M059J (cell line): ENCODE results near the gene ZDBF2. TPM values are rescaled to one million over a fixed set of nuclear protein-coding genes. Genes with fewer than 3 reads are reported as not detected.
"Not testable (repeated sequence)": the region's sequence is repeated elsewhere in the genome, so short reads cannot be mapped to it uniquely, and the experiment has no call there.

ENCODE experiments used
- DNase-seq: peaks from one replicate; pipeline ENCODE4 v3.0.0-alpha.2; 2012; ENCODE audit warnings: low read depth
- total RNA-seq: library from RNA; depleted of rRNA; stranded (reverse); fragments of >200 nt; shearing (Covaris generic); gene quantifications from 2 replicates; pipeline ENCODE4 v1.2.3, GENCODE V29; 2014

The ZDBF2 gene
- total RNA-seq, 1 experiment from 2014 or later: 9.1 TPM

DNA sequence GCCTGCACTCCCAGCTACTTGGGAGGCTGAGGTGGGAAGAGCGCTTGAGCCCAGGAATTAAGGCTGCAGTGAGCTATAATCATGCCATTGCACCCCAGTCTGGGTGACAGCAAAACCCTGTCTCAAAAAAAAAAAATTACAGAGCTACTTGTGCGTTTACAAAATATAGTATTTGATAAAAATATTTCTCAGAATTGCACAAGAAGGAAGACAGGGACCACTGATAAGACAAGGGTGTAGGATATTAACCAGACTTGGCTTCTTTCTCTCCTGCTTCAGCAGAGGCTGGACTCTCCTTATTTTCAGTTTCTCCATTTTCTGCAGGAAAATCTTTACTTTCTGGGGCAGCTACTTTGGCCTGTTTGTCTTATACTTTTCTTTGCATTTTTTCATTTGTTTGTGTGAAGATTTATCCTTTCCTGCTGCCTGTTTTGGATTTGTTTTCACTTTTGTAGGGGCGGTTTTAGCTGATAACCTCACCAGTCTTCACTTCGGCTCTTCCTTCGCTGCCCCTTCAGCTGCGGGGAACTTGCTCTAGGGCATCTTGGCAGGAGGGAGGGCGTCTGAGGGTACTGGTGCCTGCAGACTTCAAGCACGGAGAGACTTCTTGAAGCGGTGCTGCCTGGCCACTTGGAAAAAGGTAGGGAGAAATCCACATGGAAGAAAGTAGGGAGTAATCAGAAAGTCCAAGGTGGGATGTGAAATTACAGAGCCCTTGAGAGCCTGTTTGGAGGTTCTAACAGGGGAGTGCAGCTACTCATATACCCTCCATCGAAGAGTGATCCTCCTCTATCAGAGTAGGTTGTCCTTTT lies 14.9 kb upstream of the ZDBF2 start:
- peak; percentile 8 for DNase-seq

DNA sequence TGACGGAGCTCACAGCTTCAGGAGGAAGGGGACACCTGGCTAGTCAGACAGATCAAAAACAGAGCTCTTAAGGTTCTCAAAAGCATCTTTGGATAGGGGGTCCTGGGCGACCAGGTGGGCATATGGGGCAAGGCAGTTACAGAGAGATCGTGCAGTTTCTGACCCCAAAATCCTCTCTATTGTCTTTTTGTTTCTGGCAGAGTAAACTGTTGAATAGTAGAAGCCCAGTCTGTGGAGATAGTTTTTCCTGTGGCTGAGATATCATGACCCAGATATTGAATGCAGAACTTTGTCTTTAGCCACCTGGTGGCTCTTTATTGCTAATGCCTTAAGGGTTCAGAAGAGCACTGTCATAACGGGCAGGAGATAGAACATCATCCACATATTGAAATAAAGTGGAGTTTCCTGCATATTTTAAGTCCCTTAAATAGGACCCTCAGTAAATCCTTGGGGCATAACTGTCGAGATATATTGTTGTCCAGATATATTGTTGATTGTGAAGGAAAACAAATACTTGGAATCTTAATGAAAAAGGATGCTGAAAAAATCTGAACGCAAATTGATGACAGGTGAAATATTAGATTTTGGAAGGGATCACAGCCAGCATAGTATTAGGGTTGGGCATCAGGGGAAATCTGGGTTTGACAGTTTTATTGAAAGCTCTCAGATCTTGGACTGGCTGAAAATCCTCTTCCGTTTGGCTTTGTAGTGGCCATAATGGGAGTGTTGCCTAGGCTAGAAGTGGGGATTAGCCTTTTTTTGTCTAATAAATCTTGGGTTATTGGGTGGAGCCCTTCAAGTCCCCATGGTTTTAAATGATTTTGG lies 14.1 kb upstream of the ZDBF2 start:
- peak; percentile 59 for DNase-seq

DNA sequence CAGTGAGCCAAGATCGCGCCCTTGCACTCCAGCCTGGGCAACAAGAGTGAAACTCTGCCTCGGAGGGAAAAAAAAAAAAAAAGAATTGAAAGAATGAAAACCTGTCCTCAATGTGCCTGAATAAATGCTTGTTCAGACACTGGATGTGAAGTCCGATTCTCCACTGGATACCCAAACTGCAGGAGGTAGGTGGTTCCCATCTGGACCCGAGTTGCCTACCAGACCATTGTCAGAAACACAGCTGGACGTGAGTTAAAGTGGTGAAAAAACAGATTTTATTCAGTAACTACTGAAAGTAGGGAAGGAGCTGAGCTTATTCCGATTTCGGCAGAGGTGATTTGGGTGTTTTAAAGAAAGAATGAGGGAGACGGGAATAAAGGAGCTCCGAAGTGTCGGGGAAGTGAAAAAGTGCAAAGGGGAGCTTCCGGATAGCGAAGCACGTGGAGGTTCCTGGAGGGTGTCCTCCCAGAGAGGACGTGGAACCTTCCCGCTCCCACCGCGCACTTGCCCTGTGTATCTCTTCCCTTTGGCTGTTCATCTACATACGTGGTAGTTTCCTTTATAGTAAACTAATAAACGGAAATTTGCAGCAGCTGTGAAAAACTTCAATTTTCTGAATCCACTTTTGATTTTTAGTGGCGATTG lies 10.4 kb upstream of the ZDBF2 start:
- no peak for DNase-seq

DNA sequence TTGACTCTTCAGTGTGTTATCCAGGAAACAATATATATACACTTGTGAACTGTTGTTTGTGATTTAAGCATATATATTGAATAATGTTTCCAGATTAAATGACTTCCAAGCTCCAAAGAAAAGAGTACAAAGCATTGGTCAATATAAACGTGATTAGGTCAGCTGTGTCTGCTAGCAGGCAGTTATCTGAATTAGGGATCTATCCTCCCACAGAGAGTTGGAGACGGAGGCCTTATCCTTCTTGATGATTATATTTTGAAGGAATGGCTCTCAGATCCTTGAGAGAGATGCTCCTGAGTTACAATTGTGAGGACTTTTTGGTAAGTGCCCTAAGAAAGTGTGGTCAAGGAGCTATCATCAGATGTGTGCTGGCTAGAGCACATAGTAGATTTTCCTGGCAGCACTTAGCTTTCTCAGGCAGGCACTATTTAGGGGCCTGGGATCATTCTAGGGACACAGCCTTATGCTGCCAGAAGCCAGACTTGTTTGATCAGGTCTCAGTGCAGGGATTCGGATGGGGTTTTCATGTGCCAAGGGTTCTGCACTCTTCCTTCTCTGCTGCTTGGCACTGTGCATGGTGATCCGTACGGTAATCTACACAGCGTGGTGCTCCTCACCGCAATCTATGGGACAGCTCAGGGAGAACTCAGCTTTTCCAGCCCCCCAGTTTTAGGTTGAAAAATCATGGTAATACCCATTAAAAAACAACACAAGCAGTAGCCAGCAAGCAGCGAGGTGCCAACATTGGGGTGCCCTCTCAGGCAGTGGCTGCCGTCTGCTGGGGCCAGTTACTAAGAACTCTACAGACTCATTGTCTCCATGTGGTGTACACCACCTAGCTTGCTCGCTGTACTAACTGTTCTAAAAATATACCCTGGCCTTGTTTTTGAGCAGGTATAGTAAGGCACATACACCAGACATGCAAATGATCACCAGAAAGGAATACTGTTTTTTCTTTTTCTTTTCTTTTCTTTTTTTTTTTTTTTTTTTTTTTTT lies 8.0 kb upstream of the ZDBF2 start:
- DNase-seq: no peak

DNA sequence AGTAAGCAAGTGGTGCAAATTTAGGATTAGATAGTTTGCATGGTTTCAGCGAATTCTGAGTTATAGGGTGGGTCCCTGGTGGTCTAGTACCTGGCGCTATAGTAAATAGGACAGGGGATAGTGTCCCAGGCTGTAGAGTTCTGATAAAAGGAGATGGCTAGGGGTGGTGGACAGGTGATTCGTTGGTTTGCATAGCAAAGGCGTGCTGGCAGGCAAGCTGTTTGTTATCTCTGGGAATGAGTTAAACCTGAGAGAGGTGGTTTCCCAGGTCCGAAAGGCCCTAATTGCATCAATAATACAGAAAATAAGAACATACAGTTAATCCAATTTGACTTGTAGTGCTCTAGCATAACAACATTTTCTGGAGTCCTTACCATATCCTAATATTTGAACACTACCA lies 6.9 kb upstream of the ZDBF2 start:
- DNase-seq: no peak

DNA sequence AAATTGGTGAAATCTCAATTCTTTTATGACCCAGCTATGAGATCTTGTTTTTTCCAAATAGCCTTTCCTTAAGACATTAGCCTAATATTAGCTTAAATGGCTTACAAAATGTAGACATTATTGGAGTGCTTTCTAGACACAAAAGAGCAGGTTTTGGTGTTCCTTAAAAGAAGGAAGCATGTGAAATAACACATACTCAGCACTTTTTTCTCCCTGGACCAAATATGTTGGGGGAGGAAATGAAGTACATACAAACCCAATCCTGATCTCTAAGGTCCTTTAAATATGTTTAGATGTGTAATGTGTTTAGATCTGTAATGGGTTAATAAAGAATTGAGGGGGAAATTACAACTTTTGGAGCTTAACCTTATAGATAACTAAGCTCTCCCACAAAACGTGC lies 3.4 kb upstream of the ZDBF2 start:
- no peak for DNase-seq

DNA sequence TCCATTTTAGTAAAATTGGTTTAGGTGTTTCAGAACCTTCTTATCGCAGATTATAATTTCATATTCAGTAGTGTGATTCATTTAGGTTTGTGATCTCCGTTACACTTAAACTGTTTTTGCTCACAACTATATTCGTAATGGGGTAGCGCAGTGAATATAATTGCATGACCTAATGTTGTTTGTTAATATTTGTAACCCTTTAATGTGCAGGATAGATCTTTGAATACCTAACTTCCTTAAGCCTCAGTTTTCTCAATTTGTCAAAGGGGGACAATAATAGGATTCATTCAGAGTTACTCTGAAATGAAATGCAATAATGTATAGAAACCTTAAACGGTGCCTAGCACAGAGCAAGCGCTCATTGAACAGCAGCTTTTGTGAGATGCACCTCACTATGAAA lies 558 bp upstream of the ZDBF2 start:
- DNase-seq: no peak

DNA sequence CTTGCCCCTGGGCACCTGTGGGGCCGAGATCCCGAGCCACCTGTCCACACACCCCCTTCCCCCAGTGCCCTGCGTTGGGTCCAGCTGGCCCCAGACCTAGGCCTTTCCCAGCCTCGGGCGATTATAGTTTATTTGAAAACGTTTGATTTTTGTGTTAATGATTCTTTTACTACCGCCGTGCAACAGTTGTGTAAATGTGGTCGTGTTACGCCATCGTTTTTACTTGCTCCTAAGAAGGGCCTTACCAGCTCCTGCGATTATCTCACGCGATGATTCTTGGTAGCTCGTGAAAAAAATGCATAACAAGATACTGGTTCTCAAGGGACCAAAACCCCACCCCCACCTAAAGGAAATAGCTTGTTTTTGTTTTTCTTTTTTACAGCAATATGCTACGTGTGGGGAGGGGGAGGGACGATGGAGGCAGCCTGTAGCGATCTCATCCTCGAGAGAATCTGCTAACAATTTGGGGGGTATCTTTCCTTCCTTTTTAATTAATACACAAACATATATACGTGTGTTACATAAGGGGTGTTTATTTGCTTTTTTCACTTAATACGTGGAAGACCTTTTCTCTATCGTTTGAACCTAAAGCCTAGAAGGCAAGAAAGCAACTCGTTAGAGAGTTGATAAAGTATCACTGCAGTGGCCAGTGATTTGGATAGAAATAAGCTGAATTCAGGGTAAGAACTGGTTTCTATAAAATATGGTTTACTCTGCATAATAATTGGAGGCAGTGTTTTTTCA lies 1.0 kb downstream of the ZDBF2 start:
- peak; percentile 75 for DNase-seq

DNA sequence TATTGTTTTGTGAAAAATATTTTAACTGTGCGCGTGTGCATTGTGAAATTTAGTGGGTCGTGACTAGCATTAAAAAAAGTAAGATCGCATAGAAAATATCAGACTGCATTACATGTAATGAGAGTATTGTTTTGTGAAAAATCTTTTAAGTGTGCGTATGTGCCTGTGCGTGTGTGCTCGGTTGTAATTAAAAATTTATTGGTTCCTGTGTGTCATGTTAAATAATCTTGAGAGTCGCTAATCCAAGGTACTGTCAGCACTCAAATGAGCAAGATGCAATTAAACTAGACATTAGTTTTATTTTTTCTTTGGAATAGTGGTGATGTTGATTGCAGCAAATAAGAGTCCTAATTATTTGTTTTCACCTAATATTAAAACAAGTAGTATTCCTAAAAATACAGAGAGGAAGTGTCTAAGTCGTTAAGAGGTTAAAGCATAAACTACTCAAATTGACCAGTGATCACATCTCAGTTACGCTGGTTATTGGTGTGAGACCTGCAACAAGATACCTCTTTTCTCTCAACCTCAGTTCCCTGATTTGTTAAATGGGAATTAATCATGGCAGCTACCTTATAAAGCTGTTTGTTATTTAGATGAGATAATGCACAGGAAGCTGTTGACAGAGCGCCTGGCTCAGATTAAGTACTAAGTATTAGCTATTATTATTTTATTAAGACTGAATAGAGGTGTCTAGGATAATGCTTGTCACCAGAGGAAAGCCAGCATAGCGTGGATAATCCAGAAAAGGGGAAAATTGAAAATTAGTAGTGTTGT lies 1.9 kb downstream of the ZDBF2 start:
- no peak for DNase-seq

DNA sequence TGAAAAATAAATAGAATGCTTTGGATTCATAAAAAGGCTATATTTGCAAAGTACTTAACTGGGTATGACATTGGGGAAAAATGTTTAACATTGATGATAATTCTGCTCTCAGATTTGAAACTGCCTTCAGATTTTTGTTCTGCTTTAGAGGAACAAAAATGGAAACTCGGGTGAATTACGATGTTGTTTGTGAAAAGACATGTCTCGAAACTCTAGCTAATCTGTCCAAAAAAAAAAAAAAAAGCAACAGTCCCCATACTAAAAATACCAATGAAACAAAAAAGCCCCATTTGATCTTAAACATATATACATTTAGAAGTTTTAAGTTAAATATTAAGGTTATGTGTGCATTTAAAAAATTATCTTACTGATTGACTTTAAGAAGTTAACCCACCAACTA lies 3.0 kb downstream of the ZDBF2 start:
- DNase-seq: no peak

DNA sequence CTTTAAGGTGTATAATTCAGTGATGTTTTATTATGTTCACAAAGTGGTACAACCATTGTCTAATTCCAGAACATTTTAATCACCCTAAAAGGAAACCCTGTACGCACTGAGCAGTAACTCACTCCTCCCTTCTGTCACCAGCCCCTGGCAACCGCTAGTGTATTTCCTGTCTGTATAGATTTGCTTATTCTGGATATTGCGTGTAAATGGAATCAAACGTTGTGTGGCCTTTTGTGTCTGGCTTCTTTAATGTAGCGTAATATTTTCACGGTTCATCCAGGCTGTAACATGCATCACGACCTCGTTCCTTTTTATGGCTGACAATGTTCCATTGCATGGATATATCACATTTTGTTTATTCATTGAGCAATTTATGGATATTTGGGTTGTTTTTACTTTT lies 8.3 kb downstream of the ZDBF2 start:
- no peak for DNase-seq

DNA sequence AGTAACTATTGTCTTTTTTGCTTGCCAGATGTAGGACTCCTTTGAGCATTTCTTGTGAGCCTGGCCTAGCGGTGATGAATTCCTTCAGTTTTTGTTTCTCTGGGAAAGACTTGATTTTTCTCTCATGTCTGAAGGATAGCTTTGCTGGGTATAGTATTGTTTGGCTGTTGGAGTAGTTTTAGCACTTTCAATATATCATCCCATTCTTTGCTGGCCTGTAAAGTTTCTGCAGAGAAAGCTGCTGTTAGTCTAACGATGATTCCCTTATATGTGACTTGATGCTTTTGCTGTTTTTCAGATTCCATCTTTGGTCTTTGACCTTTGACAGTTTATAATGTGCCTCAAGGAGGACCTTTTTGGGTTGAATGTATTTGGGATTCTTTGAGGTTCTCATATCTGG lies 12.7 kb downstream of the ZDBF2 start:
- no peak for DNase-seq

DNA sequence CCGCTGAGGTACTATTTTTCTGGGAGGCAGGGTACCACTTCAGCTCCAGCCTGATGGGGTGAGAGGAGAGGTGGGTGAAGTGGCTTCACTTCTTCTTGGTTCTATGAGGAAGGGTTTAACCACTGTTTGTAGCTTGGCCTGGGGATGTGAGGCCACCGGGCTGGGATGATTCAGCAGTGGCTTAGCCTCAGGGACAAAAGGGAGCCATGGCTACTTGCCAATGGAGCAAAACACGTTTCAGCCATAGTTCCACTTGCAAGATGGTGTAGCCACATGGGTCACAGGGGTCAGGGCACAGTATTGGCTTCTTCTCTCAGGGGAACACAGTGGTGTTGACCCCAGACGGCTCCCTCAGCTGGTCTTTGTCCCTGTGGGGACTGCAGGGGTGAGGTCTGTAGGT lies 14.9 kb downstream of the ZDBF2 start:
- DNase-seq: peak; percentile 92

DNA sequence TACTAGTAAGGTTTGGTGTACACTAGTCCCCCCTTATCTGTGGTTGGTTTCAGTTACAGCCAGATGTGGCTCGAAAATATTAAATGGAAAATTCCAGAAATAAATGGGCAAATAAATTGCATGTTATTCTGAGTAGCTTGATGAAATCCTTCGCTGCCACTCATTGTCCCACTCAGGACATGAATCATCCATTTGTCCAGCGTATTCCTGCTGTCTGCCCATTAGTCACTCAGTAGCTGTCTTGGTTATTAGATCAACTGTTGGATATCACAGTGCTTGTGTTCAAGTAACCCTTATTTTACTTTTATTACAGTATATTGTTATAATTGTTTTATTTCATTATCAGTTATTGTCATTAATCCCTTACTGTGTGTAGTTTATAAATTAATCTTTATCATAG lies 21.7 kb downstream of the ZDBF2 start:
- peak; percentile 82 for DNase-seq

DNA sequence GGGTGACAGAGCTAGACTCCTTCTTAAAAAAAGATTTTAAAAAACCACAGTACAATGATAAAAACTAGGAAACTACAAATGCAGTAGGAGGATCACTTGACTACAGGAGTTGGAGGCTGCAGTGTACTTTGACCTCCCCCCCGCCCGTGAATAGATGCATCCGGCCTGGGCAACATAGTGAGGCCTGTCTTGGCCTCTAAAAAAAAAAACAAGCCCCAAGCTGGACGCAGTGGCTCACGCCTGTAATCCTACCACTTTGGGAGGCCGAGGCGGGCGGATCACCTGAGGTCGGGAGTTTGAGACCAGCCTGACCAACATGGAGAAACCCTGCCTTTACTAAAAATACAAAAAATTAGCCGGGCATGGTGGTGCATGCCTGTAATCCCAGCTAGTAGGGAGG lies 25.1 kb downstream of the ZDBF2 start:
- not testable (repeated sequence) for DNase-seq

DNA sequence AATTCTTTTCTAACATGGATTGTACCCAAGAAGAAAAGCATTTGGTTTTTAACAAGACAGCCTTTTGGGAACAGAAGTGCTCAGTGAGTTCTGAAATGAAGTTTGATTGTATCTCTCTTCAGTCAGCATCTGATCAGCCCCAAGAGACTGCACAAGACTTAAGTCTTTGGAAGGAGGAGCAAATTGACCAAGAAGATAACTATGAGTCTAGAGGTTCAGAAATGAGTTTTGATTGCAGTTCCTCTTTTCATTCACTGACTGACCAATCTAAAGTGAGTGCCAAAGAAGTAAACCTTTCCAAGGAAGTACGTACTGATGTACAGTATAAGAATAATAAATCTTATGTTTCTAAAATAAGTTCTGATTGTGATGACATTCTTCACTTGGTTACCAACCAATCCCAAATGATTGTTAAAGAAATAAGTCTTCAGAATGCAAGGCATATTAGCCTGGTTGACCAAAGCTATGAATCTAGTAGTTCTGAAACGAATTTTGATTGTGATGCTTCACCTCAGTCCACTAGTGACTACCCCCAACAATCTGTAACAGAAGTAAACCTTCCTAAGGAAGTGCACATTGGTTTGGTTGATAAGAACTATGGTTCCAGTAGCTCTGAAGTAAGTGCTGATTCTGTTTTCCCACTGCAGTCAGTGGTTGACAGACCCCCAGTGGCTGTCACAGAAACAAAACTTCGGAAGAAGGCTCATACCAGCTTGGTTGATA lies 31.2 kb downstream of the ZDBF2 start:
- DNase-seq: no peak

DNA sequence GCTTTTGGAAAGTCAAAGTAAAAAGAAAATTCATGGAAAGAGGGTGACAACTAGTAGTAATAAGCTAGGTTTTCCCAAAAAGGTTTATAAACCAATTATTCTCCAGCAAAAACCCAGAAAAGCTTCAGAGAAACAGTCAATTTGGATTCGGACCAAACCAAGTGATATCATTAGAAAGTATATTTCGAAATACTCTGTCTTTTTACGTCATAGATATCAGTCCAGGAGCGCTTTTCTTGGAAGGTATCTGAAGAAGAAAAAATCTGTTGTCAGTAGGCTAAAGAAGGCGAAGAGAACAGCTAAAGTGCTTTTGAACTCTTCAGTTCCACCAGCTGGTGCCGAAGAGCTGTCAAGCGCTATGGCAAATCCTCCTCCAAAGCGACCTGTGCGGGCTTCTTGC lies 36.6 kb downstream of the ZDBF2 start:
- DNase-seq: no peak

DNA sequence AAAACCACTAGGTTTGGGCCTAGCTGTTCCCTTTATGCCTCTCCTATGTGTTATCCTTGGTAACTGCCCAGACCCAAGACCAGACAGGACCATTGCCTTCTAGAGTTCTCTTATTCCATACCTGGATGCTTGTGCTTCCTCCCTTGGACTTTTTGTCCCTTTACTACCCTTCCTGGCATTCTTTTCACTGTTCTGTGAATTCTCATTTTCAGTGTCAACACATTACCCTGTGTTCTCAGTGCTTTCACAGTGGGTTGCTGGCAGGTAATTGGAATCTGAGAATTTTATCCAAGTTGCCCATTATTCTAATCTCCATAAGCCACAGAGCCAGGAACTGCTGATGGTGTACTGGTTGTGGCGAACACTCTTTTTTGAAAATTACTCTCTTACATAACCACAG lies 41.7 kb downstream of the ZDBF2 start:
- no peak for DNase-seq

DNA sequence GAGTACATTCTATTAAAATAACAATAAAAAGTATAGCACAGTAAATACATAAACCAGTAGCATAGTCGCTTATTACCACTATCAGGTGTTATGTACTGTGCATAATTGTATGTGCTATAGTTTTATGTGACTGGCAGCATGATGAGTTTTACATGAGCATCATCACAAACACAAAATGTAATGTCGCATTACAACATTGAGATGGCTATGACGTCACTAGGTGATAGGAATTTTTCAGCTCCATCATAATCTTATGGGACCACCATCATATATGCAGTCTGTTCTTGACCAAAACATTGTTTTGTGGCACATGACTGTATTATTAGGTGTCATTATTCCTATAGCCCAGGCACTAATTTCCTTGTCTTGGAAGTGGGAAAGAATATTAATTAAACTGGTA lies 48.6 kb downstream of the ZDBF2 start:
- no peak for DNase-seq
